NCI-H345 treated with DMSO at 0.1 percent for 48 hours (cell line): Measurements from ENCODE around the gene RAB15.

Experiments used
- DNase-seq: peaks from one replicate; lab custom pipeline; 2025; ENCODE audit not compliant: unreplicated experiment; lab: John Stamatoyannopoulos, UW

RAB15 gene

DNA sequence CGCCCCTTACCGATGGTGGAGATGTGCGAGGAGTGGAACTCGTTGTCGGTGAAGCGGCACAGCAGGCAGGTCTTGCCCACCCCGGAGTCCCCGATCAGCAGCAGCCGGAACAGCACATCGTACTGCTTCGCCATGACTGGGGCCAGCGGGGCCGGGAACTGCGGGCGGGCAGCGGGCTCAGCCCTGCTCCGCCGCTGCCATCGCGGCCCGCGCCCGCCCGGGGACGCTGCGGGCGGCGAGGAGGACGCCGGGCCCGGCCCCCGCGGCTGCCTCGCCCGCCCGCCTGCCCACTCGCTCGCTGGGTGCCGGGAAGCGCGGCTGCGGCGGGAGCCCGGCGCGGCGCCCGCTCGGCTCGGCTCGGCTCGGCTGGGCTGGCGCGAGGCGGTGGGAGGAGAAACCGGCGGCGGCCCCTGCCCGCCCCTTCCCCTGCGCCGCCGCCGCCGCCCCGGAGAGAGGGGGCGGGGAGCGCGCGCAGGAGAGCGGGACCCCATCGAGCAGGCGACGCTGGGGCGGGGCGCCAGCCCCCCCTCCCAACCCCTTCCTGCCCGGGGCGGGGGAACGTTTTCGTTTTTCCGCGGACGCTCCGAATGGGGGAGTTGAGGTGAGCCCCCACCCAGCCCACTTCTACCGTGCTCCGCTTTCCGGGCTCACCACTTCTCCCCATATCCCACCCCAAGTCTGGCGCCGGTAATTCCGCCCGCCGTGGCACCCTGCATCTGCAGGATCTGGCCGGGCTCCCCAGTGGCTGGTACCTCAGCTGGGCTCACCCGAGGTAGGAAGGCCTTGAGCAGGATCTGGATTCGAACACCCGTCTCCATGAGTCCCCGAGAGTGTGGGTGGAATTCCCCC is at the start of gene RAB15:
Gene RAB15, minus strand, starts transcription at position 394 of the 849 bp plus-strand sequence. Its CDS starts 260 bp downstream, at position 134.
- no peak for DNase-seq

DNA sequence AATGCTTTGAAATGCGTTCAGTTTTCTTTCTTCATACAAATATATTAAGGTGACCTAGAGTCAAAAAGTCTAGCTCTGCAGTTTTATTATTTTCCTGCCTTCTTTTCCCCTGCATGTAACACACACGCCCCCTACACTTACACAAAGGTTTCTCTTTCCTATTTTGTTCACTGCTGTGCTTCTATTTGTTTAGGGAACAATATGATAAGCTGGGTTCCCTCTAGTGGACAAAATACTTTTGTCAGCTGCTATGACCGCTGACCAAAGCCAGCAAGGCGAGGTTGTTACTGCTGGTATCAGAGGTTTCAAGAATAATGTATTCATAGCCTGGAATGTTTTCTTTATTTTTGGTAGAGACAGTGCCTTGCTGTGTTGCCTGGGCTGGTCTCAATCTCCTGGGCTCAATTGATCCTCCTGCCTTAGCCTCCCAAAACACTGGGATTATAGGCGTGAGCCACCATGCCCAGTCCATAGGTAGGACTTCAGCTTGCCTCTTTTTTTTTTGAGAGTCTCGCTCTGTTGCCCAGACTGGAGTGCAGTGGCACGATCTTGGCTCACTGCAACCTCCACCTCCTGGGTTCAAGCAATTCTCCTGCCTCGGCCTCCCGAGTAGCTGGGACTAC is 47.9 kb upstream of the RAB15 start:
- DNase-seq: no peak

DNA sequence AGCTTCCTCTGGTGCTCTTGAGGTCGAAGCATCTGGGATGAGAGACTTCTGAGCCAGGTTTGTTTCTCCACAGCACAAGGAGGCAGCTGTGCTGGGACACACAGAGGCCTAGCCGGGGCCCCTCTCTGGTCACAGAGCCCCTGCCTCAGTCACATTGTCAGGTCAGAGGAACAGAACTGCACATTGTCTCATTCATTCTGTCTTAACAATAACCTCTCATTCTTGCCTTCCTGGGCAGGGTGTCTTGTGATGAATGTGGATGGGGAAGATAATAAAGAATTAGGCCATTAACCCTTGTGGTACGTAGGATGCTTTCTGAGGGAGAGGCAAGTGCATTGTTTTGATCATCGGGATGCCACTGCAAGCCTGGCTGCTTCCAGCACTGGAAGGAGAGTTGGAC is 44.3 kb upstream of the RAB15 start:
- DNase-seq: no peak

DNA sequence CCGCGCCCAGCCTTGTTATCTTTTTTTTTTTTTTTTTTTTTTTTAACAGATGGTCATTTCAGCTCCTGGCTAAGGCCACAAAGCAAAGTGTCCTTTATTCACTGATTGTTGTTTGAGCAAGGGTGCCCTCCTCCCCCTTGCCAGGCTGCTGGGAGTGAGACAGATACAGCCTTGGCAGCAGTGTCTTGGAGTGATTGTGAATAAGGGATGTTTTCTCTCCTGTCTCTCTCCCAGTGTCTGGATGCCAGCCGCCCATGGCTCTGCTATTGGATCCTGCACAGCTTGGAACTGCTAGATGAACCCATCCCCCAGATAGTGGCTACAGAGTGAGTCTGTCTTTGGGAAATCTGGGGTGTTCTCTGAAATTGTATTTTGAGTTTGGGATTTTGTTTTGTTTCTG is 43.3 kb upstream of the RAB15 start:
- no peak for DNase-seq

DNA sequence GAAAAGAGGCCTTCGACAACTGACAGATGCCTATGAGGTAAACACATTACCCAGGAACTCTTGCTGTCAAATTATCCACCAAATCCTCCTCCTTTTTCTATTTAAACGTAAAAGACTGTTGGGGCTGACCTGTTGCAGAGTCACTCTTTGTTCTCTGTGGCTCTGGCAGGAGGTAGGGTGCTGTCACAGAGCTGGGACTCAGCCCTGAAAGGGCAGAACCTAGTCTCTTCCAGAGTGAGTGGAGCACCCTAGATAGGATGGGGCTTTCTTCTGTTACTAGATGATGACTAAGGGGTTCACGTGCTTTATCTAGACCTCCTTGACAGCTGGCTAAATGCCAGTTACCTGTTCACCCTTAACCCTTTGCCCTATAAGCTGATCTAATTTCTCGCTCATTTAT is 40.2 kb upstream of the RAB15 start:
- no peak for DNase-seq

DNA sequence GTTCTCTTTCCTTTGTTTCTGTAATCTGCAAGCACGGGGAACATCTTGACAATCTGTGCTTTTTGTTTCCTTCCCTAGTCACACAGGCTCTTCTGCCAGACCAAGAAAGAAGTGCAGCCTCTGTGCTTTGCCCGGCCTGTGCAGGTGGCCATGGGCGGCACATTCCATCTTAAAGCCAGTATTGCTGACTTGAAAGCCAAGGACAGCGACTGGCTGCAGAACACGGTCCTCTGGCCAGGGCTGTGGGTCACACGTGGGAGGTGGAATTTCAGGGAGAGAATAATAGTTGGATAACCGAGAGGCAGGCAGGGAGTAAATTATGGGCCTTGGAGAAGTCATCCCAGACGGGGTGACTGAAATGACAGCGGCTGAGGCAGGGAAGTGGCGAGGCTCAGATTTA is 39.4 kb upstream of the RAB15 start:
- no peak for DNase-seq

DNA sequence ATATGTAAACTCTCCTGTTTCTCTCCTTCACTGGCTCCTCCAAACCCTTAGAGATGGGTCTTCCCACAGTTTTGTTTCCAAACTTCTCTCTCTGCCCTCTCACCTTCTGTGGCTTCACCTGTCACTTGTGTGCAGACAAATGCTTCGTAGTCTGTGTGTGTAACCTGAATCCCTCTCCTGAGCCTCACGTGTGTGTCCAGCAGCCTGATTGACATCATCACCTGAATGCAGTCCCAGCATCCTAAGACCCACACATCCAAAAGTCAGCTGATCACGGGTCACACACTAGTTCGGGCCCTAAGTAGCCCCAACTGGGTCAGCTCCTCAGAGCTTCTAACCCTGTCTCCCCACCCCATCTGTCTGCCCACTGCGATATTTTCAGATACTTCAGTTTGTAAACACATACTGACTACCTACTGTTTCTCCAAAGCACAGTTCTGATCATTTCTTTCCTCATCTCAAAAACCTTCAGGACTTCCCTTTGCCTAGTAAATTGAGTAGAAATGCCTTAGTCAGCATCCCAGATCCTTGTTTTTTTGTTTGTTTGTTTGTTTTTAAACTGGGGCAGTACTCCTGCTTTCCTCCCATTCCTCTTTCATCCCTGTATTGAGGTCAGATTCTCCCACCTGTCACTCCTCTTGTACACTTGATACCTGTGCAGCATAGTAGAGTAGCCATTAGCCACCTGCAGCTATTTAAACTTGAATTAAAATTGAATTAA is 38.2 kb upstream of the RAB15 start:
- DNase-seq: no peak

DNA sequence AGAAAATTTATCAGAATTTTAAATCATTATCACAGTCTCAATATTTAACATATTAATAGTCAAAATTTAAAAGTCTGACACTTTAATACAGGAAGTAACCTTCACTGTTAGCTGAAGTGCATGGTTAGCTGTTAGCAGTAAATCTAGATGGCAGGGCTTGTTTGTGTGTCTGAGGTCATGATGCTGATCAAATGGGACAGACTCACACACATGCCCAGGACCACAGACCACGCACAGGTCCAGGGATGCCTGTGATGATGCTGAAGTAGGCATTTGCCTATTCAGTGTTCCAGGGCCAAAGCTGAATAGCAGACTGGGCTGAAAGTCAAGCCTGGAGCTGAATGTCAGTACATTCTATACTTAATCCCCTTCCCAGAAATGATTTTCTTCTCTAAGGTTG is 35.1 kb upstream of the RAB15 start:
- no peak for DNase-seq

DNA sequence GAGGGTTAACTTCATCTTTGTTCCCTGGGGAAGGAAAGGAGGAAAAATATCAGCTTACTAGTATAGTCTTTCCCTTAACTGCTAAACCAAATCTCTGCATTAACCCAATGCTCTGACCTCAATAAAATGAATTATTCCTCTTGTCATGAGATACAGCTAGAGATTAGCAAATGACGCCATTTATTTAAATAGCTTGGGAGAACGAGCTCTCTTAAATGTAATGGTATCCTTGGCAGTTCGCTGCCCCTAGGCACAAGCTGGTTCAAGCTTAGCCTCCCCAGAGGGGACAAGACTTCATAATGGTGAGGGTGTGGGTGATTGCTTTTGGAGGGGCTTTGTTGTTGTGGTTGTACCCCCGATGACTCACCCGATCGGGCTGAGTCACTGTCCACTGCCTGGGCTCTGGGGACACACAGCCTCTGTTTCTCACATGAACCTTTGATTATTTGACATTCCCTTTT is 34.2 kb upstream of the RAB15 start:
- DNase-seq: no peak

DNA sequence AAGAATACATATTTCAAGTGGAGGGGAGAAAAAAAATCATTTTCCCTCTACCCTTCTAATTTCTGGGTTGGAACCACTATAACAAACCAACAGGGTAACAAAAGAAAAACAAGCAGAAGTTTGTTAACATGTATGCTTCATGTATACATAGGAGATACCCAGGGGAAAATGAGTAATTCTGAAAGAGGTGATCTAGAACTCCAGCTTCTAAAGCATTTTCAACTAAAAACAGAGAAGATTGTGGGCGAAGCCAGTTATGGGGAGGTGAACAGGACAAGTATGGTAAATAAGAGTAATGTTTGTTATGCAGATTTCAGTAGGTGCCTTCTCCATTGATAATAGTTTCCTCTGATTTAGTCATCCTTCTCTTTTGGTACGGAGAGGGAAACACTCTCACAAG is 31.3 kb upstream of the RAB15 start:
- no peak for DNase-seq

DNA sequence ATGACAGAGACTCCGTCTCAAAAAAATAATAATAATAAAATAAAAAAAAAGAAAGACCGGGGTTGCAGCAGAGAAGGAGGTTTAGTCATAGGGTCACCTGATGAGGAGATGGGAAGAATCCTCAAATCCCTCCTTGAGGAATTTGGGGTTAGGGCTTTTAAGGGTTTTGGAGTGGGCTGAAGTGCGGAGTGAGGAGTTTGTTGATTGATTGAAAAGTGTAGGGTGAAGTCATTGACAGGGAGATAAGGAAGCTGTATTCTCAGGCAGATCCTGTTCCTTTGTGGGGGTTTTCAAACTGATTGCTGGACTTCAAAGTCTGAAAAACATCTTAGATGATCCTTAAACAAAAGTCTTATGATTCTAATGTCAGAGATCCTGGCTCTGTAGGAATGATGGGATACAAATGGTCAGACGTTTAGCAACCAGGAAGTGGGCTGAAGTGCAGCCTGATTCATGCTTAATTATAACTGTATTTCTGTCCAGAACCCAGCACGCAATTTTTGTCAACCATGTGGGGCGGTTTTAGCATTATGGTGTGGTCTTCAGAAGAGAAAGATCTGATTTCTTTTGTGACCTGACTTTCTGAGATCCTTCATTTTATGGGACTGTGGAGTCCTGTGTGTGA is 30.6 kb upstream of the RAB15 start:
- no peak for DNase-seq

DNA sequence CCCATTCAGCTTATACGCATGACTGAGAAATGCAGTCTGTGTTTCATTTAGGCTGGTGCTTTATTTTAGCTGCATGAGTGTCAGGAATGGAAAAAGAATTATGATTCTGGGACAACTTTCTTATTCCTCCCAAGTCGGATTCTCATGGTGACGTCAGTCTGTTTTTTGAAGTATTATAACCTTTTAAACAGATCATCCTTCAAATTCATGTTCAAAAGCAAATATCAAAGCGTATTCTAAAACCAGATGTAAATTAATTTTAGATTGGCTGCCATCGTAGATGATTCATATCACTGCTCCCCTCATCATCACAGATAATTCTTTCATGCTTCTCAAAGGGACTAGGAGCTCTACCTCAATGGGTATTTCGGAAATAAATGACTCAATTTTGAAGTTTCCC is 29.6 kb upstream of the RAB15 start:
- DNase-seq: no peak

DNA sequence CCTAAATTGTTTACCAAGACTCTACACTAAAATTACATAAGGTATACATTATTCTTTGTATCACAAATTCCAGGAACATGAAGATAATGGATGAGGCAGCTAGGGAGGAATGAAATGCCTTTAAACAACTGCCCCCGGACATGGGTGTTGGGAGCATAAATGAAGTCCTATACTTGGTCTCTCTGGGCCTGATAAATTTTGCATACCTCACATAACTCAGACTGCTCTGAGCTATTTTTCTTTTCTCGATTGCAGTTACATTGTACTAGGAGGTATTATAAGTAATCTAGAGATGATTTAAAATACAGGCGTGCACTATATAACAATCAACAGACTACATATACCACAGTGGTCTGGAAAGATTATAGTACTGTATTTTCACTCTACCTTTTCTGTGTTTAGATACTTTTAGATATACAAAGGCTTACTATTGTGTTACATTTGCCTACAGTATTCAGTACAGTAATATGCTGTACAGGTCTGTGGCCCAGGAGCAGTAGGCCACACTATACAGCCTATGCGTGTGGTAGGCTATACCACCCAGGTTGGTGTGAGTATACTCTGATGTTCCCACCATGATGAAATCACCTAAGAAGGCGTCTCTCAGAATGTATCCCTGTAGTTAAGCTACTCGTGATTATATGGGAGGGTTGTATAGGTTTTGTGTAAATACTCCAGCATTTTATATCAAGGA is 28.9 kb upstream of the RAB15 start:
- DNase-seq: no peak

DNA sequence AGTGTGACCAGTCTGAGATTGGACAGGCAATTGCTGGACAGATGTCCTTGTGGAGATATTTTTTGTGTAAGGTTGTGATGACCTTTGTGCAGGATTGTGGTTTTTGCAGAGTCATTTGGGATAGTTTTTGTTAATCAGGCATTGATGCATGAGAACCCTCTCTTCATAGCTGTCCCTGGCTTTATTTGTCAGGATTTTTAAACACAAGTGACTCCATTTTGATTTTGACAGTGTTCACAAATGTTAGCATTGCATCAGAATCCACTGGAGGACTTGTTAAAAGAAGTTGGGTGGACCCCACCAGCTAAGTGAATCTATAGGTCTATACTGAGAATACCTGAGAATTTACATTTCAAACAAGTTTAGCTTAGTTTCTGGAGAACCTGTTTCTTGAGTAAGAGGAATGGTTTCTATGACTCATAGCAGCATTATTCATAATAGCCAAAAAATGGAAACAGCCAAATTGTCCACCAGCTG is 26.4 kb upstream of the RAB15 start:
- DNase-seq: no peak

DNA sequence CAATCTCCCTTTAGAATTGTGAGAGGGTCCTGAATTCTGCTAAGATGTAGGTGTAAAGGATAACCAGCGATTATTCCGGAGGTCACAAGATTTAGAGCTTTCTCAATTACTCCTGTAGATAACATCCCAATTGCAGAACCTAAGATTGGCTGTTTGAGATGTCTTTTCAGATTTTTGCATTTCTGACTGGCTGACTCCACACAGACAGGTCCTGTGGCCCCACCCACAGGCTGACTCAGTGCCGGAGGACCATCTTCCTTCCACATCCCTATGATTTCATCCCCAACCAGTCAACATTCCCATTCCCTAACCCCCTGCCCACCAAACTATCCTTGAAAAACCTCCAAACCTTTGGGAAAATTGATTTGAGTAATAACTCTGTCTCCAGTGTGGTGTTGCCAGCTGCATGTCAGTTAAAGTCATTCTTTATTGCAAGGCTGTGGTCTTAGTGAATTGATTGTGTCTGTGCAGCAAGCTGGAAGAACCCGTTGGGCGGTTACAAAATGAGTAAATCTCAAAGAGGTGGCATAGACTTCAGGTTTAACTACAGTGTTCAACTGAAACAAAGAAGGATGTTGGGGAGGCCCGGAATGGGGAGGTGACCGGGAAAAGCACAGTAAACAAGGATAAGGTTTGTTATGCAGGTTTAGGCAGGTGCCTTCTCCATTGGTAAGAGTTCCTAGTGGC is 25.1 kb upstream of the RAB15 start:
- no peak for DNase-seq

DNA sequence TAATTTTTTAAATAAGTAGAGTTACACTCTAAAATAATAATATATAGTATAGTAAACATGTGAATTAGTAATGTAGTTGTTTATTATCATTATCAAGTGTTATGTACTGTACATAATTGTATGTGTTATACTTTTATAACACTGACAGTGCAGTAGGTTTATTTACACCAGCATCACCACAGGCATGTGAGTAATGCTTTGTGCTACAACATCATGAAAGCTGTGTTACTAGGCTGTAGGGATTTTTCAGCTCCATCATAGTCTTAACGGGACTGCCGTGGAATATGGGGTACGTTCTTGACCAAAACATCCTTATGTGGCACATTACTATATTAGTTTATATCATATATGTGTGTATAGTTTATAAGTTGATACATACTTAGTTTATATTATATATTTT is 23.2 kb upstream of the RAB15 start:
- no peak for DNase-seq

DNA sequence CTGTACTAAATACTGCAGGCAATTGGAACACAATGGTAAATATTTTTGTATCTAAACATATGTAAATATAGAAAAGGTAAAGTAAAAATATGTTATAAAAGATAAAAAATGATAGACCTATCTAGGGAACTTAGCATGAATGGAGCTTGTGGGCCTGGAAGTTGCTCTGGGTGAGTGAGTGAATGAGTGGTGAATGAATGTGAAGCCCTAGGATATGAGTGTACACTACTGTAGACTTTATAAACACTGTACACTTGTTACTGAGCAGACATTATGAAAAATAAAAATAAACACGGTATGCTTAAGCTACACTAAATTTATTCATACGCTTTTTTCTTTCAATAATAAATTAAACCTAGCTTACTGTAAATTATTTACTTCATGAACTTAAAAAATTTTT is 22.4 kb upstream of the RAB15 start:
- no peak for DNase-seq

DNA sequence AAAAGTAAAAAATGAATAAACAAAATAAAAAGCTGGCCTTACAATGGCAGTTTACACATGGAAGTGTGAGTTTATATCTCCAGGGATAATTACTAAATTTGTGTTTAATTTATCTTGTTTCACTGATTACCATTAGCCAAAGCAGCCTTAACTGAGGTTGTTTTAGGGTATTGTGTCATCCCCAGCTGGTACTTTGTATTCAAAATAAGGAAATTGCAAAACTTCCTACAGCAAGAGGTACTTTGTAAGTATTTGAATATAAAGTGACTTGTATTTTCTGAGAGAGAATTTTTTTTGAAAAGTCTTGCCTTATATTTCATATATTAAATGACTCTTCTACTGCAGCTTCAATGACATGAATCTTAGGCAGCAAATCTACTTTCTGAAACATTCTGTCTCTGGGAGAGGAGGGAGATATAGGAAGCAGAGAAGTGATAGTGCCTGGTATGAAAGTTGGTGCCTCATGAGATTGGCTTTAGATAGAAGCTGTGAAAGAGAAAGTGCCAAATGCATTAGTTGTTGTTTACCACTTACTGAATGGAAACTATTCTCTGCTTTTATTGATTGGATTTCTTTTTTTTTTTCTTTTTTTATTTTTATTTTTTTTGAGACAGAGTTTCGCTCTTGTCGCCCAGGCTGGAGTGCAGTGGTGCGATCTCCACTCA is 21.3 kb upstream of the RAB15 start:
- DNase-seq: no peak

DNA sequence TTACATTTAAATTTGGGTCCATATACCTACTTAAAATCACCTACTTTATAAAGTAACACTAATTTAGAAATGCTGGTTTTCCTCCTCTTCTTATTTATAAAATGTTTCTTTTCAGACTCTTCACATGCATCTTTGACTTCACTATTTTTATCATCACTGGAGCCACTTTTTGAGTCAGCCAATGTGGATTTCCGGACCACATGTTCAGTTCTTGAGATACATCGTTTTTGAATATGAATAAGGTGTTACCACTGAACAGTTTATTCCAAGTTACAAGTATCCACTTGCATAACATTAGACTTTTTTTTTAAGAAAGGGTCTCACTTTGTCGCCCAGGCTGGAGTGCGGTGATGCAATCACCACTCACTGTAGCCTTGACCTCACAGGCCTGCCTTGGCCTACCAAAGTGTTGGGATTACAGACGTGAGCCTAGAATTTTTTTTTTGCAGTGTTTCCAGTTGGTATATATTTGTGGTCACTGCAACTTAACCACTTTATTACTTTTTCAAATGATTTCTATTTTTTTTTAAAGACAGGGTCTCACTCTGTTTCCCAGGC is 20.3 kb upstream of the RAB15 start:
- DNase-seq: no peak
